Globus pallidus (tissue), 1 donor: Measurements from ENCODE around the gene CAP2.
A peak's percentile ranks its signal among the peaks of the same experiment; 100 is the strongest.

ENCODE experiments used
- DNase-seq: peaks from one replicate; pipeline ENCODE4 v3.0.0-alpha.2; 2015; ENCODE audit warnings: low spot score

CAP2 gene

GRCh38 chr6:17392978-17393891 is at the start of gene CAP2:
TSS of gene CAP2 (plus strand) at chr6:17393595. CDS start at chr6:17421556, 27,961 bp downstream.
- DNase-seq = peak; percentile 31

GRCh38 chr6:17347012-17347411 is 46.4 kb upstream of the CAP2 start:
- DNase-seq = no peak

- DNase-seq = no peak
Measured at GRCh38 chr6:17349427-17349826, 44.0 kb upstream of the CAP2 start.

- DNase-seq = no peak
Measured at GRCh38 chr6:17352302-17352701, 41.1 kb upstream of the CAP2 start.

GRCh38 chr6:17353440-17354175 is 39.8 kb upstream of the CAP2 start:
- no peak for DNase-seq

GRCh38 chr6:17354700-17355403 is 38.5 kb upstream of the CAP2 start:
- DNase-seq = no peak

GRCh38 chr6:17355404-17355774 is 38.0 kb upstream of the CAP2 start:
- no peak for DNase-seq

GRCh38 chr6:17358515-17358914 is 34.9 kb upstream of the CAP2 start:
- no peak for DNase-seq

- DNase-seq = no peak
Measured at GRCh38 chr6:17360564-17360963, 32.8 kb upstream of the CAP2 start.

- DNase-seq = no peak
Measured at GRCh38 chr6:17361013-17361412, 32.4 kb upstream of the CAP2 start.

- DNase-seq = no peak
Measured at GRCh38 chr6:17365961-17366360, 27.4 kb upstream of the CAP2 start.

- no peak for DNase-seq
Measured at GRCh38 chr6:17367868-17368267, 25.5 kb upstream of the CAP2 start.

- no peak for DNase-seq
Measured at GRCh38 chr6:17381424-17382147, 11.8 kb upstream of the CAP2 start.

- DNase-seq = no peak
Measured at GRCh38 chr6:17385660-17386059, 7.7 kb upstream of the CAP2 start.

- DNase-seq = no peak
Measured at GRCh38 chr6:17388365-17388764, 5.0 kb upstream of the CAP2 start.

- DNase-seq = no peak
Measured at GRCh38 chr6:17389274-17389847, 4.0 kb upstream of the CAP2 start.

GRCh38 chr6:17390276-17390675 is 3.1 kb upstream of the CAP2 start:
- DNase-seq = no peak

- DNase-seq = no peak
Measured at GRCh38 chr6:17391976-17392375, 1.4 kb upstream of the CAP2 start.

- no peak for DNase-seq
Measured at GRCh38 chr6:17393892-17394631, 667 bp downstream of the CAP2 start.

GRCh38 chr6:17395112-17395511 is 1.7 kb downstream of the CAP2 start:
- no peak for DNase-seq

- no peak for DNase-seq
Measured at GRCh38 chr6:17396256-17396655, 2.9 kb downstream of the CAP2 start.
